ENCODE results near the gene C1orf159.

DNA sequence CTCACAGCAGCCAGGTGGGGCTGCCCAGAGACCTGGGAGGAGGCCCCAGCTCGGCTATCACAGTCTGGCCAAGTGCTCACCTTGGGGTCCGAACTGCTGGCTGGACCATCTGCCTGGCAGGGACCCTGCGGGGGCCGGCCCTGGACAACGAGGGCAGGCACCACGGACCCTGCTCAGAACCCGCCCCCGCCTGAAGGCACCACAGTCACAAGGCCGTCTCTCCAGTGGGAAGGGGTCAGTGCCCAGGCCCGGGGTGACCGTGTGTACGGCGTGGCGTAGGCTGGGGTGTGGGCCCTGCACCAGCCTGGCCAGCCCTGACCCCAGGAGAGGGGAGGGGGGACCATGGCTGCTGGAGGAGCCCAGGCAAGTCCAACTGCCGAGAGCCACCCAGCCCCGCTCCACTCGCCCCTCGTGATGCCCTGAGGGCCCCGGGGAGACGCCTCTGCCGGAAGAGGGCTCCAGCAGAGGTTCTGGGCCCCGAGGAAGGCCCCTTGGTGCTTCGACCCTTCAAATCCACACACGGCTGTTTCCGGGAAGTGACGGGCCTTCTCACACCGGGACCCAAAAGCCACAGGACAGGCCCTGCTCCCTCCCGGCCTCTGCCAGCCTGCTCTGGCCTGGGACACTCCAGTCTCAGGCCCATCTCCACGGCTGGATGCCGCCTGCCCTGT is 30.6 kb downstream of the C1orf159 start:
- TF ChIP-seq EP300 (IDR thresholded peaks at IDR 0.05) (no peak), POLR2A (IDR thresholded peaks at IDR 0.05; ENCODE audit: low read length) (no peak), BHLHE40 (IDR thresholded peaks at IDR 0.05; ENCODE audit: low read depth, low read length) (no peak), KDM1A (IDR thresholded peaks at IDR 0.05; ENCODE audit: low read depth) (no peak), JUNB (IDR thresholded peaks at IDR 0.05) (no peak), CHD2 (IDR thresholded peaks at IDR 0.05; ENCODE audit: low read length, partially characterized antibody) (no peak), NFE2L2 (conservative IDR thresholded peaks at IDR 0.05; ENCODE audit: low read length) (no peak)
- TF ChIP-seq, protein P1, sequence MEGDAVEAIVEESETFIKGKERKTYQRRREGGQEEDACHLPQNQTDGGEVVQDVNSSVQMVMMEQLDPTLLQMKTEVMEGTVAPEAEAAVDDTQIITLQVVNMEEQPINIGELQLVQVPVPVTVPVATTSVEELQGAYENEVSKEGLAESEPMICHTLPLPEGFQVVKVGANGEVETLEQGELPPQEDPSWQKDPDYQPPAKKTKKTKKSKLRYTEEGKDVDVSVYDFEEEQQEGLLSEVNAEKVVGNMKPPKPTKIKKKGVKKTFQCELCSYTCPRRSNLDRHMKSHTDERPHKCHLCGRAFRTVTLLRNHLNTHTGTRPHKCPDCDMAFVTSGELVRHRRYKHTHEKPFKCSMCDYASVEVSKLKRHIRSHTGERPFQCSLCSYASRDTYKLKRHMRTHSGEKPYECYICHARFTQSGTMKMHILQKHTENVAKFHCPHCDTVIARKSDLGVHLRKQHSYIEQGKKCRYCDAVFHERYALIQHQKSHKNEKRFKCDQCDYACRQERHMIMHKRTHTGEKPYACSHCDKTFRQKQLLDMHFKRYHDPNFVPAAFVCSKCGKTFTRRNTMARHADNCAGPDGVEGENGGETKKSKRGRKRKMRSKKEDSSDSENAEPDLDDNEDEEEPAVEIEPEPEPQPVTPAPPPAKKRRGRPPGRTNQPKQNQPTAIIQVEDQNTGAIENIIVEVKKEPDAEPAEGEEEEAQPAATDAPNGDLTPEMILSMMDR (IDR thresholded peaks at IDR 0.05), result no peak
- TF ChIP-seq, protein P2, sequence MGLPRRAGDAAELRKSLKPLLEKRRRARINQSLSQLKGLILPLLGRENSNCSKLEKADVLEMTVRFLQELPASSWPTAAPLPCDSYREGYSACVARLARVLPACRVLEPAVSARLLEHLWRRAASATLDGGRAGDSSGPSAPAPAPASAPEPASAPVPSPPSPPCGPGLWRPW (IDR thresholded peaks at IDR 0.05), result no peak
